Measurements from ENCODE around the gene FNTB. TPM values are rescaled to one million over a fixed set of nuclear protein-coding genes. Genes with fewer than 3 reads are reported as not detected.

Gene FNTB
- total RNA-seq, 1 donor from 2014 or later: 13.3 TPM

DNA sequence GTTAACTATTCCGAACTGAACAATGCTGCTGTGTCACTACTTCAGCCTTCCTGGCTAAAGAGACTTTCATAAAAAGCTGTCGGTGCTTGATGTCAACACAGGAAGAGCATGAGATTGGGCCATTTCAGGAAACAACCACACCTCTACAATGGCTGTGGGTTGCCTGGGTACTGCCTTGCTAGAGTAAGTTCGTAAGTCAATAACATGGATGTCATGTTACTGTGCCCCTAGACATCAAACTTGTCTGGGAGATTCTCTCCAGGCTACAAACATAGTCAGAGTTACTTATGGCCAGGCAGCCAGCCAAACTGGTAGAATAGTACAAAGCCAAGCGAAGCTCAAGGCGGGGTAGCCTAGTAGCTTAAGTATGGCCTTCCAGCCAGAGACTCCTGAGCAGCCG is 92.5 kb downstream of the FNTB start:
- DNase-seq (ENCODE audit: extremely low spot score in 2 of 2): no peak
- intact Hi-C loops (cut with DNase I): no loop called here
- H3K4me1 ChIP-seq: peaks cover 75% of the 10 kb centered on the region
- H3K4me3 ChIP-seq: no peak overlapping the region
- H3K27ac ChIP-seq: peak overlapping the region; percentile 74
- peaks cover 0 to 29% of the 10 kb centered on the region in 2 donors for H3K36me3 ChIP-seq
- H3K27me3 ChIP-seq: no peaks in the 10 kb centered on the region
- TF ChIP-seq, protein P1, sequence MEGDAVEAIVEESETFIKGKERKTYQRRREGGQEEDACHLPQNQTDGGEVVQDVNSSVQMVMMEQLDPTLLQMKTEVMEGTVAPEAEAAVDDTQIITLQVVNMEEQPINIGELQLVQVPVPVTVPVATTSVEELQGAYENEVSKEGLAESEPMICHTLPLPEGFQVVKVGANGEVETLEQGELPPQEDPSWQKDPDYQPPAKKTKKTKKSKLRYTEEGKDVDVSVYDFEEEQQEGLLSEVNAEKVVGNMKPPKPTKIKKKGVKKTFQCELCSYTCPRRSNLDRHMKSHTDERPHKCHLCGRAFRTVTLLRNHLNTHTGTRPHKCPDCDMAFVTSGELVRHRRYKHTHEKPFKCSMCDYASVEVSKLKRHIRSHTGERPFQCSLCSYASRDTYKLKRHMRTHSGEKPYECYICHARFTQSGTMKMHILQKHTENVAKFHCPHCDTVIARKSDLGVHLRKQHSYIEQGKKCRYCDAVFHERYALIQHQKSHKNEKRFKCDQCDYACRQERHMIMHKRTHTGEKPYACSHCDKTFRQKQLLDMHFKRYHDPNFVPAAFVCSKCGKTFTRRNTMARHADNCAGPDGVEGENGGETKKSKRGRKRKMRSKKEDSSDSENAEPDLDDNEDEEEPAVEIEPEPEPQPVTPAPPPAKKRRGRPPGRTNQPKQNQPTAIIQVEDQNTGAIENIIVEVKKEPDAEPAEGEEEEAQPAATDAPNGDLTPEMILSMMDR (IDR thresholded peaks at IDR 0.05): no peak
- no peak for TF ChIP-seq POLR2A (IDR thresholded peaks at IDR 0.05)
- TF ChIP-seq POLR2AphosphoS5 (IDR thresholded peaks at IDR 0.05; ENCODE audit: insufficient read depth in 1 of 2, low read depth in 1 of 2): no peak
- no peaks in the 10 kb centered on the region for H3K9me3 ChIP-seq

DNA sequence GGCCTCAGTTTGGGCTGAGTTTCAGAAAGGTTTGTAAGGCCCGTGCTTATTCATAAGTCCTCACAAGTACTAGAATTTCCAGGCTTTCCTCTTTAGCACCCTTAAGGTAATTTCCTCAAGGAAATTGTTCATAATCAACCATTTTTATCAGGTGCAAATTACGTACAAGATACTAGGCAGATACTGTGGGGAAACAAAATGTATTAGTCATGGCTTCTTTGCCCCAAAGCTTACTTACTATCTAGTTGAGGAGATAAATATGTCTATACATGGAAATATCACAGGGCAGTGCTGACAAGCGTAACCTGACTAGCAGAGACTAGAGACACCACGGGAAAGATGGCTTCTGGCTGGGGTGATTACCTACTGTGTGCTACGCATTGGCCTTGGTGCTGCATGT is 93.1 kb downstream of the FNTB start:
- Histone ChIP-seq H3K4me1 (peaks cover 75% of the 10 kb centered on the region), H3K9me3 (no peaks in the 10 kb centered on the region), H3K36me3 (peaks cover 0 to 29% of the 10 kb centered on the region in 2 donors), H3K27ac (peak overlapping the region; percentile 74), H3K4me3 (no peak overlapping the region), H3K27me3 (no peaks in the 10 kb centered on the region)
- DNase-seq (ENCODE audit: extremely low spot score in 2 of 2): no peak
- intact Hi-C loops (cut with DNase I): no loop called here
- TF ChIP-seq, protein P1 (IDR thresholded peaks at IDR 0.05): no peak
- TF ChIP-seq POLR2AphosphoS5 (IDR thresholded peaks at IDR 0.05; ENCODE audit: insufficient read depth in 1 of 2, low read depth in 1 of 2) (no peak), POLR2A (IDR thresholded peaks at IDR 0.05) (no peak)

DNA sequence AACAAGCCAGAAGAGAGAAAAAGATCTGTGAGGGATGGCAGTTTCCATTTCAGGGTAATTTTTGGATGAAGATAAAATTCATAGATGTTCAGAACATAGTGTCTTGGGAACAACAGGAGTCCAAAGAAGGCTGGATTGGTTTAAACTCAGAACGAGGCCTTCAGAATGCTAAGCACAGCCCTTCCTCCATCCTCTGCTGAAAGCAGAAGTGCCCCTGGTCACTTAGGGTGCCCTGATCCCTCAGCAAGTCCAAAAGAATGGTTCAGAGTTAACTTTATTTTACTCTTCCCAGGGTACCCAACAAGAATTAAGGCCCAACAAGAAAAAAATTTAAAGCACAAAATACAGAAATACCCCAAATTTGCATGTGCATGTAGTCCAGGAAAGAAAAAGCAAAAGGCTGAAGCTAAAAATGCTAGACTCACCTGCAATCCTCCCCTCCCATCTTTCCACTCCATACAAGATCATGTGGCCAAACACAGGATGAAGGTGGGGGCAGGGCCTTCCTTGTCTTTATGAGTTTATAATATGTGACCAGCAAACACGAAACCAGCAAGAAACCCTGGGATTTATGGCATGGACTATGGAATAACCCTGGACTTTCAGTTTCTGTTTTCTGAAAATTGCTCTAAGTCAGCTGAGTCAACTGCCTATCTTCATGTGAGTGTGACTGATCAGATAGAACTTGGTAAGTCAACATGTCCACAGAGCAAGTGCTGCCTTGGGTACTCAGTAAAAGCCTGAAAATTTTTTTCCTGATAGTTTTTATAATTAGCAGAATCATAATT is 94.5 kb downstream of the FNTB start:
- H3K27ac ChIP-seq: no peak overlapping the region
- no peak overlapping the region for H3K4me3 ChIP-seq
- TF ChIP-seq, protein P1 (IDR thresholded peaks at IDR 0.05): no peak
- no peak for TF ChIP-seq POLR2A (IDR thresholded peaks at IDR 0.05)
- DNase-seq (ENCODE audit: extremely low spot score in 2 of 2): peak in 1 of 2 donors; percentile 25
- peaks cover 0 to 25% of the 10 kb centered on the region in 2 donors for H3K36me3 ChIP-seq
- H3K9me3 ChIP-seq: no peaks in the 10 kb centered on the region
- intact Hi-C loops (cut with DNase I): no loop called here
- H3K4me1 ChIP-seq: peaks cover 70% of the 10 kb centered on the region
- H3K27me3 ChIP-seq: no peaks in the 10 kb centered on the region

DNA sequence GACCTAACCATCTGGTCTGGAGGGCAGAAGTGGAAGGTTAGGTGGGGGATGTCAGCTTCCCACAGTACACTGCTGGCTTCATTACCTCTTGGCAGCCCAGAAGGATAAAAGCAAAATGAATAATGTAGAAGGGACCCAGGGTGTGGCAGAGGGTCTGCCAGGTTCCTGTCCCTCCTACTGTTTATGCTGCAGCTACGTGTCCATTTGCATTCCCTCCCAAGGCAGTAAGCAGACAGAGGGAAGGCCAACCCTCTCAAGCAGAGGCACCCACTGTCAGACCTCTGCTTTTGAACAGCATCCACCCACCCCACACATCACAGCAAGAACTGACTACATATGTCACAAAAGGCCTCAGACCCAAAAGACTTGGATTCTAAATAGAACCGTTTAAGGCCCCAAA is 96.2 kb downstream of the FNTB start:
- intact Hi-C loops (cut with DNase I): no loop called here
- Histone ChIP-seq H3K27ac (no peak overlapping the region), H3K4me3 (no peak overlapping the region), H3K9me3 (no peaks in the 10 kb centered on the region), H3K36me3 (peaks cover 0 to 25% of the 10 kb centered on the region in 2 donors), H3K4me1 (peaks cover 68% of the 10 kb centered on the region), H3K27me3 (no peaks in the 10 kb centered on the region)
- no peak for DNase-seq (ENCODE audit: extremely low spot score in 2 of 2)
- TF ChIP-seq, protein P1 (IDR thresholded peaks at IDR 0.05): no peak
- TF ChIP-seq POLR2AphosphoS5 (IDR thresholded peaks at IDR 0.05; ENCODE audit: insufficient read depth in 1 of 2, low read depth in 1 of 2) (no peak), POLR2A (IDR thresholded peaks at IDR 0.05) (no peak)
